DOHH2 (cell line): ENCODE measurements around the gene PDE4D.
A peak's percentile ranks its signal among the peaks of the same experiment; 100 is the strongest.

ENCODE experiments used
- EZH2phosphoT487 ChIP-seq: fragments of 200-600 bp; sonication (generic); IDR thresholded peaks from 2 replicates; pipeline ENCODE4 v1.6.1; 2017; ENCODE audit warnings: borderline replicate concordance, mild to moderate bottlenecking, antibody characterized with exemption, low read length, moderate library complexity, mixed read lengths
- TF ChIP-seq, protein P1 (sequence below): fragments of 200-600 bp; sonication (generic); IDR thresholded peaks from one replicate; pipeline ENCODE4 v1.5.1; 2014; ENCODE audit warnings: antibody characterized with exemption, mild to moderate bottlenecking, low read depth, low read length; ENCODE audit not compliant: poor library complexity, severe bottlenecking

DNA sequence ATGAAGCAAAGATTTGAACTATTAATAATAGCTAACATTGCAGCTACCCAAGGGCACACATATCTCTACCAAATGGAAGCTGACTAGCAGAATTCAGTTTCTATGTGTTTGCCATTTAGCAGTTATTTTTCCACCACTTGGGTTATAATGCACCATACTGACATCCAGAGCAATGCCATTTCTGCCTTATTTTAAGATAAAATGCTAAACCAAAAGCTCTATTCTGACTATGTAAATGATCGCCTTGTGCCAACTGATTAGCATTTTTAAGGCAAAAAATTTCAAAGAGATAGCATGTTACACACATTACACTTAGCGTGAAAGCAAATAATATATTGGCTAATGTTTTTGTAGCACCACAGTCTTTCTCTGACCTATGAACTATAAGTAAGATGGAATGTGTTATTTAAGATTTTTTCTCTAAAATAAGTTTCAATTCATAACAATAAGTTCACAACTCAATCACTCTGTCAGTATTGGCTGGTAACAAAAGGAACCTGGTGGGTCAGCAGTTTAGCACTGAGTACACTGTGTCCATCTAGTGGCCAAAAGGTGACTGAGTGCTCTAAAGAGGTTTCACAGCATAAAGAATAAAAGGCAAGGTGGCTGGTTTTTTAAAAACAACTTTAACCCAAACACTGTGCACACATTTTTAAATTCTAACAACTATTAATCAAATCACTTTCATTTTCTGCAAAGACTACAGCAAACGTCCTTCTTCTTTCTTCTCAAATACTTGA is 443.5 kb downstream of the PDE4D start:
- TF ChIP-seq, protein P1, sequence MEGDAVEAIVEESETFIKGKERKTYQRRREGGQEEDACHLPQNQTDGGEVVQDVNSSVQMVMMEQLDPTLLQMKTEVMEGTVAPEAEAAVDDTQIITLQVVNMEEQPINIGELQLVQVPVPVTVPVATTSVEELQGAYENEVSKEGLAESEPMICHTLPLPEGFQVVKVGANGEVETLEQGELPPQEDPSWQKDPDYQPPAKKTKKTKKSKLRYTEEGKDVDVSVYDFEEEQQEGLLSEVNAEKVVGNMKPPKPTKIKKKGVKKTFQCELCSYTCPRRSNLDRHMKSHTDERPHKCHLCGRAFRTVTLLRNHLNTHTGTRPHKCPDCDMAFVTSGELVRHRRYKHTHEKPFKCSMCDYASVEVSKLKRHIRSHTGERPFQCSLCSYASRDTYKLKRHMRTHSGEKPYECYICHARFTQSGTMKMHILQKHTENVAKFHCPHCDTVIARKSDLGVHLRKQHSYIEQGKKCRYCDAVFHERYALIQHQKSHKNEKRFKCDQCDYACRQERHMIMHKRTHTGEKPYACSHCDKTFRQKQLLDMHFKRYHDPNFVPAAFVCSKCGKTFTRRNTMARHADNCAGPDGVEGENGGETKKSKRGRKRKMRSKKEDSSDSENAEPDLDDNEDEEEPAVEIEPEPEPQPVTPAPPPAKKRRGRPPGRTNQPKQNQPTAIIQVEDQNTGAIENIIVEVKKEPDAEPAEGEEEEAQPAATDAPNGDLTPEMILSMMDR = peak; percentile 24
- no peak for TF ChIP-seq EZH2phosphoT487
